Stimulated activated CD8-positive, alpha-beta memory T cell treated with anti-CD3 and anti-CD28 coated beads, Interleukin-12 subunit alpha, Interleukin-12 subunit beta, amount 100 ng/mL, for 4 hours (primary cell): Measurements from ENCODE around the gene ARHGEF28.

ENCODE experiments used
- DNase-seq: peaks from one replicate; pipeline ENCODE4 v3.0.0-alpha.2; 2020; ENCODE audit warnings: low read depth

Gene ARHGEF28

DNA sequence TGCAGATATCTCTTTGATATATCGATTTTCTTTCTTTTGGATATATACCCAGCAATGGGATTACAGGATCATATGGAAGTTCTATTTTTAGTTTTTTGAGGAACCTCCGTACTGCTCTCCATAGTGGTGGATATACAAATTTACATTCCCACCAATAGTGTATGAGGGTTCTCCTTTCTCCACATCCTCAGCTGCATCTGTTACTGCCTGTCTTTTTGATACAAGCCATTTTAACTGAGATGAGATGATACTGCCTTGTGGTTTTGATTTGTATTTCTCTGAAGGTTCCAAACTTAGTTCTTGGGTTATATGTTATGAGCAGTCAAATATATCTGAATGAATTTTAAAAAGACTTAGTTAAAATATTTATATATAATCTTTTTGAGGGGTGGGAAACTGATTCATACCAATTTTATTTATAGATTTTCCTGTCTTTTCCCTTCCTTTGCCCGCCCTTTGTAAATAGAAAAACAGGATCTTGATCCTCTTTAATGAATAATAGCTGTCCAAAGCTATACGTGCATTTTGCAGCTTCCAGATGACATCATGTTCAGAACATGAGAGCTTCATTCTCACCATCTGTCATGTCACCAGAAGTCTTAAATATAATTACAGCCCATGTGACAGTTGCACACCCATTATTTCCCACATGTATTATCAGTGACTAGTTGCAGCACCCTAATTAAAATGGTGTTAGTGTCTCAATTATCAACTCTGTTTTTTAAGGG lies 6.2 kb upstream of the ARHGEF28 start:
- no peak for DNase-seq

DNA sequence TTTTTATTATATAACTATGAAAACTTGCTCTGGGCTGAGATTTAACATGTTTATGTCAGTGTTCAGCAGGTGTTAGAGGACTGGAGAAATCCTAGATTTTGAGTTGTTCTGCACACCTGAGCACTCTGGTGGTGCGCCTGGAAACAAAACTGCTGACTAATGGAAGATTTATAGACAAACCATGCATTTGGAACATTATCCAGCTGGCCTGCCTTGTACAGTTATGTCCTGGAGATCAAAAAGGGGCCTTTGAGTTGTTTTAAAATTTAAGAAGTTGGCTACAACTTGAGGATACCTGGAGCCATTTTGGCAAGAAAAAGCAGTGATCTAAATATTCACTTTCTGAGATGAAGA lies 5.7 kb upstream of the ARHGEF28 start:
- no peak for DNase-seq

DNA sequence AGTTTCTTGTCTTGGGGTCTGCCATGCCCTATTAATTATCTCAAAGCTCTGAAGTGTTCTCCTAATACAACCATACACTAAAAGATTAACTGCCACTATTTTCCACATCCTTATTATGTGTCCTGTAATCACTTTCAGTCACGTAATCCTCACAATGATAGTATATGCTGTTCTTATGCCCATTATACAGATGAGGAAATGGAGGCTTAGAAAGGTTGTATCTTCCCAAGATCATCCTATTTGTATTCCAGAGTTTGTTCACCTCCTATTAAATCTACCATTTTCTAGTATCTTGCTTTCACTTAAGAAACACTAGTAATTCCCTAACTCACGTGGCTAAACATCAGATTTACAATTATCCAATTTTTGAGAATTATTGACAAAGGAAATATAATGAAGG lies 2.9 kb upstream of the ARHGEF28 start:
- DNase-seq: no peak

DNA sequence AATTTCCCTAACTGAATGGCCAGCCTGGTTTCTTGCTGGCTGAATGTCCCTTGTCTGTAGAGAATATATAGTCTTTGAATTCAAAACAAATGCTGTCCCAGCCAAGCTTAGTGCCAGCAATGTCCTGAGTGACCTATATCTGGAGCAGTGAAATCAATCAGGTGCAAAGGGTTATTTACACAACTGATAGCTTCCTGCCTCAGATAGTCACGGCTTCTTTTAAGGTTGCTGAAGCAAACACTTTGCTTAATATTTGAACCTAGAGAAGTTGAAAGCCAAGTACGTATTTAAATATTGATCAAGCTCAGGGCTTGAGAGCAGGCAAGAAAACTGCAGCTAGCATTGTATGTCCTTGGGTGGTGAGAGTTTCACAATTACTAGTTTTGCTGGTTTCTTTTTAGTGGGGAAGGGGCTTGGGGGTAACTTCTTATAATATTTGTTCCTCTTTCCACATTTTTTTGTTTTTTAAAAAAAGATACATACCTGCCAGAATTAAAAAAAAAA lies 2.0 kb upstream of the ARHGEF28 start:
- no peak for DNase-seq

DNA sequence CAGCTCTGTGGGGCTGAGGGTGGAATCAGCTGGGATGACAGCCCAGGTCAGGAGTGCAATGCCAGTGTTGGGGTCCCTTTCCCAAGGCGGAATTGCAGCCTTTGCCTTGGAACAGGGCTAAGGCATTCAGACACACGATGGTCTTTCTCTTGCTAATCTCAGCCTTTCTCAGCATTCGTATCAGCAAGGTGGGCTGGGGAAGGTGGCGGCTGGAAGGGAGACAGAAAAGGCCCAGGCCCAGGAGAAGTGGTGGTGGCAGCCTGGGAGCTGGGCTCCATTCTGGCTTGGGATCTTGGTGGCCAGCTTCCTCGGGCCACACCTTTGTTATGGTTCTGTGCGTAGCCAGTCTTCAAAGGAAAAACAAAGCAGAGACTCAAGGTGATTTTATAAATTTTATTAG lies 1.1 kb upstream of the ARHGEF28 start:
- no peak for DNase-seq

DNA sequence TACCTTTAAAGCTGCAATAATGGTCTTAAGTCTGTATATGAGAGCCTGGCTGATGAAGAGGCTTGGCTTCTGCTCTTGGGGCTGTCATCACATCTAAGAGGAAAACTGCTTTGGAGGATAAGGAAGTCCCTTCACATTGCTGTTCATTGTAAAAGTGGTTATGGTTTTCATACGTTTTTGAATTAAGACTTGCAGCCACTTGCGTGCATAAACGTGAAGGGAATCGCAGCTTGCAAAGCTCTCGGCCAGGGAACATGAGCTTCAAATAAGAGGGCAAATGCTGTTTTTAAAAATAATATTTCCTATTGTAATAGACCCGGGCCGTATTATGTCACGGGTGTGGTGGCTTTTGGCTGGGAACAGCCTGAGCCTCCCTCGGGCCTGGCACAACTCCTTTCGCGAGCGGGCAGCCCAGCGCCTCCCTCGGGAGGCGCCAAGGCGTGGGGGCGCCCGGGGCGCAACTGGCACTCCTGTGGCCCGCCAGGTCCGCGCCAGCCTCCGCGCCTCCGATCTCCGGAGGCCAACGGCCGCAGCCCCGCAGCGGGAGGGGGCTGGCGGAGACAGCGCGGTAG lies 538 bp upstream of the ARHGEF28 start:
- DNase-seq: no peak

DNA sequence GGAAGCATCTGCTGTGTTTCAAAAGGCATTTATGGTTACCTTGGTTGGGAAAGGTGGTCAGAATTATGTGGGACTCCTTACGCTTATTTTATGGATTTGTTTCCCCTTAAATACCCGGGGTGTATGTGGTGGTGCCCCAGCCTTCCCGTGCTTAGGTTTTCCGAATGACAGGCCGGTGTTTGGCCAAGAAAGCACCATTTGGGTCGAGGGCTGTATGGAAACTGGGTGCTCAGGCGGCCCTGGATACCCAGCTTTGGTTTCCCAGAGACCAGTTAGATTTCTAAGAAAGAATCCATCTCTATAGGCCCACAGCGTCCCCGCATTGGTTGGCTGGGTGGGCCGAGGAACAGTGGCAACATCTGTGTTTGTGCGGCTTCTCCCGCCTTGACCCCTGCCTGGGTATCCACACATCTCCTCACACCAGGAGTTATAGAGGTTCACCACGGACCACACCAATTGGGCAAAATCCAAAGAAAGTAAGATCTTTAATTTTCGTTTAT lies 868 bp downstream of the ARHGEF28 start:
- DNase-seq: no peak

DNA sequence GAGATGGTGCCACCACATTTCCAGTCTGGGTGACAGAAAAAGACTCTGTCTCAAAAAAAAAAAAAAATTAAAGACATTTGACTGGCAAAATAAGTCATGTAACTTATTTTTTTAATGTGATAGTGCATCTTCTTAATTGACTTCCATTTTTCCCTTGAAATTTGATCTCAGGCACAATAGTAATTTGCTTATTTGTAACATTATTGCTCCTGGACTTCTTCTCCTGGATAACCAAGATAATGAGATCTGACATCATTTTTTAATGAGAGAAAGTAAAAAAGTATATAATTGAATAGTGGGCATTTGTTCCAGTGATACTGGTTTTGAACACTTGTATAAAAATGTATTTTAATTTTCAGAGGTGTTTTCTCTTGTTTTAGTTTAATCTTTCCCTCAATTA lies 3.5 kb downstream of the ARHGEF28 start:
- no peak for DNase-seq

DNA sequence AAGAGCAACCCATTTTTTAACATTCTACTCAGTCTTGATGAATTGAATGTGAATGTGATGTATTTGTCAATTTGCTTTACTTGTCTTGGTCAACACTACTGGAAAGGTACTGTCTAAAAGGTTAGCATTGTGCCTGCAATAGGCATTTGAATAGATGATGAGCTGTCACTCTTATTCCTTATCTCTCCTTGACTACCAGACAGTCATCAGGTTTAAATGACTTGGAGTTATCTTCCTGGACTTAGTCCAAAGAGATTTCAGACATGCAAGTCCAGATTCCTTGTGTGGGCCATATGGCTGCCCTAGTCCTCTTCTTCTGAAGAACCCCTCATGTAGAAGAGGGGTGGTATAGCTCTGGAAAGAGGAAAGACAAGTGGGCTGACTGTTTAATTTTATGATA lies 4.8 kb downstream of the ARHGEF28 start:
- no peak for DNase-seq

DNA sequence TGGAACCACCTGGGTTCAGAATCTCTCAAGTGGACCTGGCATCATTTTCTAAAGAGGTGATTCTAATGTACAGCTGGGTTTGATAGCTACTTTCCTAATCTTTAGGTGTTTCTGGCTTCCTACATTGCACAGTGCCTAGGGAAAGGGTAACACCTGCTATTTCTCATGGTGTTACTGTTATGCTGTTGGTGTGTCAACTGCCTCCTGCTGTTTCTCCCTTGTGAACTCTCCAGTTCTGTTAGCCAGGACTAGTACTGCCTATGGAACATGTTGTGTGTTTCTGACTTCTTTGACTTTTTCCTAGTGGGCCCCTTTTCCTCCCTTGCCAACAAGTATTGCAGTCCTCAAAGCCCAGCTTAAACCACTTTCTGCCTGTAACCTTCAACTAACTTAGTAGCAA lies 5.5 kb downstream of the ARHGEF28 start:
- no peak for DNase-seq

DNA sequence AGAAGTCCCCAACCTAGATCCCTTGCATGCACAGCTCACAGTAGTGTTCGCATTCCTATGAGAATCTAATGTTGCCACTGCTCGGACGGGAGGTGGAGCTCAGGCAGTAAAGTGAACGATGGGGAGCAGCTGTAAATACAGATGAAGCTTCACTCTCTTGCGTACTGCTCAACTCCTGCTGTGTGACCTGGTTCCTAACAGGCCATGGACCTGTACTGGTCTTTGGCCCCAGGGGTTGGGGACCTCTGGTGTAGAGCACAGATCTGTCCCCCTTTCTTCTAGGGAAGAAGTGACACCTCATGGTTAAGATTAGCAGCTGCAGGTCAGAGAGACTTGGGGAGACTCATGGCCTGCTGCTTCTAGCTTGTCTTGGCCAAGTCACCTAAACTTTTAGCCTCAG lies 7.1 kb downstream of the ARHGEF28 start:
- no peak for DNase-seq

DNA sequence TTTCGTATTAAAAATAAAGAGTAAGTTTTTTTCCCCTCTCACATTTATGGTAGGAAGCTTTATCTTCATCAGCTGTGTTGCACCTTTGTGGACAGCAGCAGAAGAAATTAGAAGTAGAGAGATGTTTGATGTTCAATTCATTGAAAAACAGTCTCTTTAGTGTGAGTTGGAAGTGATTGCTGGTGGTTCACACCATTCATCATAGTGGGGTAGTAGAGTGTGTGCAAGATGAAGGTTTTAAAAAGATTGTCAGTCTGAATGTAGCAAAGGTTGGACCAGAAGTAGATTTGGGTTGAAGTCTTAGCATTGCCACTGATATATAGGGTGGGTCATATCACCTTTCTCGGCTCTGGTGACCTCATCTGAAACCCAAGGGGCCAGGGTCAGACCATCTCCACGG lies 10.4 kb downstream of the ARHGEF28 start:
- DNase-seq: no peak

DNA sequence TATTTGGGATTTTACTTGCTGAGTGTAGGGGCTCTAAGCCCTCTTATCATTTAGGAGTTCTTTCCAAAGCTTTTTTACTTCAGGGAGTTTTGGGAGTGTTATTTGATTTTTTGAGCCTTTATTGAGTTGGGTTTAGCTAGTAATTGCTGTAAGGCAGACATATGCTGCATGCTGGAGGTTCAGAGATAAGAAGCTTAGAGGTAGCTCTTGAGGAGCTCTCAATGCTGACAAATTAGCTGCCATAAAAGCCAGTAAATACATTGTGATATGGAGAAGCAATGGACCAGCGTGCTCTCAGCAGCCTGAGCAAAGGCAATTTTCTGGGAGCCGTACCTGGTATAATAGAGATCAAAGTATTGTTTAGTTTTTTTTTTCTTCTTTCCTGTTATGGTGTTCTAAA lies 11.6 kb downstream of the ARHGEF28 start:
- DNase-seq: no peak

DNA sequence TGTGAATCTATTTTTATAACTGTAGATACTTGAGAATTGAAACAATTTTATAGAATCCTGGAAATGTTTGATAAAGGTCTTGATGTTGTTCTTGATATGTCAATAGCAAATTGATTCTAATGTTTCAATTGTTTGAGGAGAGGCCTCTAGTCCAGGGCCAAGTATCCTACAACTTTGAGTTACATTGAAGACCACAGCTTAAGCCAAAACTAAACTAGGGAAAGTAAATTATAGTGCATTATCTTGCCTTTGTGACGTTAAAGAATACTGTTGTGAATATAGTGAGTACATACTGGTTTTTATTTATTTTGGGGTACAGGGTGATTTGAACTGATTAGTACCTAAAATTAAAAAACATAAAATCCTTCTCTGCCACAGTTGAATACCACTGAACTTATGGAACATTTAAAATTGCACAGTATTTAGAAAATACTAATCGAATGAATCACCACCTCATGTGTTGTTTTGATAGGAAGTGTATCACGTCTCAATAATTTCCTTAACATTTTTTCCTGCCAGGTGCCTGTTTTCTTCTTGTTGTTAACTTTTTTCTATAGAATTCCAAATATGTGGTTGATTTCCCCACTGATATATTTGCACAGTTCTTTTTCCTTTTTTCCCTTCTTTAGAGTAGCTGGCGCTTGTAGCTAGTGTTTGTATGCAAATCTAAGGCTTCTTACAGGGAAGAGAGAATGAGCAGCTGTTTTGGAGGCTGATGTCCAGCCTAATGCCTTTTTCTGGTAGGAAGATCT lies 12.5 kb downstream of the ARHGEF28 start:
- no peak for DNase-seq

DNA sequence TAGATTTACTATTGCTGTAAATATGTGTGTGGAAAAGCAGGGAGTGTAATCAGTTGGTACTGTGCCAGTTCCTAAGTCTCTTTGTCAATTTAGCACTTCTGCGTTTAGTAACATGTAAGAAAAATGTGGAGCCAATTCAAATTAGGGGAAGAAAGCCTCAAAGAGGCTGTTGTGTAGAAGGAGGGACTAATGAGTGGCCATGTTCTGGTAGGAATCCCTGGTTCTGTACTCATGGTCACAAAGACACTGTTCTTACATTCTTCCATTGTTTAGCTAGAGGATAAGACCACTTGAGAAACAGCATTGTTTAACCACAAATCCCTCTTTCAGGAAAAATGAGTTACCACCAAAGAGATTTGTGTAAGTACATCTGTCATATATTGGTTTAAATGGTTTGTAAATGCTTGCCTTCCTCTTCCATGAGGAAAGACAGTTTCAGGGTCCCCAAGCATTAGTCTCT lies 14.9 kb downstream of the ARHGEF28 start:
- DNase-seq: no peak

DNA sequence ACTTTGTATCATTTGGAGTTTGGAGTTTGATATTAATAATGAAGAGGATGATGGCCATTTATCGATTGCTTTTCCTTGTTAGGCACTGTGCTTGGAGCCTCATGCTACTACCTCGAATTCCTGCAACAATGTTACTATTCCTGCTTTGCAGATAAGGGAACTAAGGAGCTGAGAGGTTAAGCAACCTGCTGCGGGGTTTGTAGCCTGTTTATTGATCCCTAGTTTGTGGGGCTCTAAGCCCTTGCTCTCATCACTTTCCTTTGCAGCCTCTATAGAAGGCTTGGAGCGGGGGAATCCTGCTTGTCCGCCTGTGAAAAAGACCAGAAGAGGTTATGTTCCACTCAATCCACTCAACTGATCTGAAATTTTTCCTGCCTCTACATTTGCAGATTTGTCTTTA lies 15.8 kb downstream of the ARHGEF28 start:
- DNase-seq: no peak

DNA sequence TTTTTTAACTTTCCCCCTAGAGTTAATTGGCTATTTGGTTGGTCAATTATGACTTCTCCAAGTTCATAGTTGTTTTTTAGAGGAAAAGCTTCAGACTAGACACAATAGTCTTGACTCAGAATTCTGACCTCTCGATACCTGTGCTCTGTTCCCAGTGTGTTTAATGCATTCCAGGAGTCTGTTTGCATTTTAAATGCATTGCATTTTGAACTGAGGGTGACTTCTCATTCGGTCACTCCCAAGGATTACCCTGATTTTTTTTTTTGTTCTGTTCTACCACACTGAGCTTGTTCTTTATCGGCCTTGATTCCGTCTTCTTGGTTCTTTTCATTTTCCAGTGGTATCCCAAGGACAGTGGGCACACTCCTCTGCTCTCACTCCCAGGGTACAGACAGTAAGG lies 16.3 kb downstream of the ARHGEF28 start:
- no peak for DNase-seq

DNA sequence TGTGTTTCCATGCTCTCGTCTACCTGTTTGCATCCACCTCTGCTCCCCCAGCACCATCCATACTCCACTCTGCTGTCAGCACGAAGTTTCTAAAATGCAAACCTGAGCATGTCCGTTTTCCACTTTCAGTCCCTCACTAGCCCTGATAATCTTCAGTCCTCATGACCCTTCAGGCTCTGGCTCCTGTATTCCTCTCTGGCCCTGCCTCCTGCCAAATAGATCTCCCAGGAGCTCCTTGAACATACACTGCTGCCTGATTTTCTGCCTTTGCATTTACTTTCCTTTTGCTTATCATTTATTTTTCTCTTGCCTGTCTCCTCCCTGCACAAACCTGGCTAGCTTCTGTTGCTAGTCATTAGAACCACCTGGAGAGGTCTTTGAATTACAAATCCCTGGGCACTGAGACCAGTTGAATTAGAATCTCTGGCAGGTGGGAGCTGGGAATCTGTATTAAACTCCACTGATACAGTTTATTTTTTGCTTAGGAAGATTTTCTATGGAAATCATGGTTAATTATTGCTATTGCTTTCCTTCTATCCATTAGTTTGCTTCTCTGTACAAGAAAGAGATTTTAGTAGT lies 18.5 kb downstream of the ARHGEF28 start:
- DNase-seq: no peak

DNA sequence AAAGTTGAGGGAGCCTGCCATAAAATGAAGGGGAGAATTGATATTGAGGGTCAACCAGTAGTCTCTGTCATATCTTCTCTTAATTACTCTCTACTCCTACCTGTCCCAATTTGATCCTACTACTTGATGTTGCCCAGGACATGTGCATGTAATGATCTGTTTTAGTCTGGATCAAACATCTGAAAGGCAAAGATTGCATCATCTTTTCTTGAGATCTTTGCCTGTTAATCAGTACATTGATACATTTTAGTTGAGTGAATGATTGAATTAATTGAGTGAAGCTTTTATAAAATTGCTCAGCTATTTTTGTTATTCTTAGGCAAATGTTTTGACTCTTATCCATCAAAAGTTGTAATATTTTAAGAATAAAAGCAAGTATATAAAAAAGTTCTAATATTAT lies 21.7 kb downstream of the ARHGEF28 start:
- no peak for DNase-seq

DNA sequence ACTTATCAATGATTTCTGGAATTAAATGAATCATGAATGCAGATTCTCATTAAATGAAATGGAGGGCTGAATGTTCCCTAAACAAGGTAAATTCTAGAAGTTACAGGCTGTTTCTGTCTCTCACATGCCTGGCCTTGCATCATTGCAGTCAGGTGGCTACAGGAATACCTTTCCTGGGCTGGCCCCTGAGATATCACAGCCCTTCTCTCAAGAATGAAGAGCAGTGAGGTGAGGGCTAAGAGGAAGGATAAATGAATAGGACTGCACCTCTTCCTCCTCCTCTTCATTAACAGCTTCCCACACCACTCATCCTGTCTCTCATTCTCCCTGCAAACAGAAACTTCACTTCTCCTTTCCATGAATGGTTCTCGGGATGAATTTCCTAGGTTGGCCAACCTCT lies 22.5 kb downstream of the ARHGEF28 start:
- DNase-seq: no peak

DNA sequence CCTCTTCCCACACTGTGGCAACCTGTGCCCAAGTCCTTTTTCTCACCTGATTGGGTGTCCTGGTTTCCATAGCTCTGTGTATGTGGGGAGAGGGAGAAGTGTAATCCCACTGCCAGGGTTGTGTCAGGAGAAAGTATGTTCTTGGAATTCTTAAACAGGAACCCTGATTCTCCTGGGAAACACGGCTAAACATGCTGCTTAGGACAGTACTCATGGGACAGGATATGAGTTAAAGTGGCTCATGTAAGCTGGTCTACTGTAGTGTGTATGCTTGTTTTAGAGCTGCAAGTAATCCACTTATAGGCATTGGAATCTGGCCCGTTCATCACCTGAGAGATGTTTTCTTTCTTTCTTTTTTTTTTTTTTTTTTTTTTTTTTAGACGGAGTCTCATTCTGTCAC lies 23.9 kb downstream of the ARHGEF28 start:
- no peak for DNase-seq

DNA sequence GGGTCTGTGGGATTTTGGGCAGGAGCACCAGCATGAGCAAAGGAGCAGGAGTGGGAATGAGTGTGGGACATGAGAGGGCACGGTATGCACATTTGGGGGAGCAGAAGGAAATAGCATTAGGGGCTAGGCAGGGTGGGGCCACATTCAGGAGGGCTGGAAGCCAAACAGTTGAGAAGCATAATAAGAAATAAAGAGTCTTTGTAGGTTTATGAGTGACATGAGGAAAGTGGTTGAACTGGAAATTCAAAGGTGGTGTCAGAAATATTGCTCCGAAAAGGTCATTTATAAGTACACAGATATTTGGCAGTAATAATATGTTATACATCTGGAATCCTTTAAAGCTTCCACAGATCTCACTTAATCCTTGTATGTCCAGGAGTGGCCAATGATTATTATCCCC lies 26.4 kb downstream of the ARHGEF28 start:
- DNase-seq: no peak
